GM23248 (cell line): Measurements from ENCODE around the gene CFAP157.

Source experiments
- EZH2 ChIP-seq: fragments of 200-600 bp; sonication (generic); IDR thresholded peaks from 2 replicates; pipeline ENCODE4 v1.6.1; 2018; ENCODE audit warnings: antibody characterized with exemption, mild to moderate bottlenecking; ENCODE audit not compliant: insufficient read depth, poor library complexity, severe bottlenecking
- EZH2phosphoT487 ChIP-seq: fragments of 200-600 bp; sonication (generic); IDR thresholded peaks from 2 replicates; pipeline ENCODE4 v1.6.1; 2018; ENCODE audit warnings: antibody characterized with exemption, moderate library complexity, mild to moderate bottlenecking, low read depth; ENCODE audit not compliant: insufficient read depth

DNA sequence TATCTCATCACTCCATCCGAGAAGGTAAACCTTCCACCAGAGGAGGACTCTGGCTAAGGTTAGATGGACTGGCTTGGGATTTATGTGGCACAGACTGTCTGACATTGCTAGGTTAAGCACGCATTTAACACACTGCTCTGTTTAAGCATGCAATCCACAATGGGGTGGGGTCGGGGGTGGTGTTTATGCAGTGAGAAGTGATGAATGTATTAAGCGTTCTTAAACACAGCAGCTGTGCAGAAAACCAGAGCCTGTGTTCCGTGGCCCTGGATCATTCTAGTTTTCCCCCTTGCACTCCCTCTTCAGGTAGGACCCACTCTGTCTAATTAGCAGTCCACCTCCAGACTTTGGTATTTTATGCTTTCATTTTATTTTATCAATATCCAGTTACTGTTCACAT, 48.4 kb upstream of the CFAP157 start:
- TF ChIP-seq EZH2 (no peak), EZH2phosphoT487 (no peak)
